Choroid plexus epithelial cell (primary cell): ENCODE data around the gene EEF2.
"Not testable (repeated sequence)": the region's sequence is repeated elsewhere in the genome, so short reads cannot be mapped to it uniquely, and the experiment has no call there.

Experiments used
- DNase-seq: peaks from one replicate; pipeline ENCODE4 v3.0.0-alpha.2; 2010; ENCODE audit warnings: low read depth
- H3K4me3 ChIP-seq: 2 replicates; pipeline ENCODE4 v1.5.1; 2011; ENCODE audit warnings: low read depth, mild to moderate bottlenecking, control low read depth, low read length, moderate library complexity
- TF ChIP-seq, protein P1 (sequence below): conservative IDR thresholded peaks from 2 replicates; pipeline ENCODE4 v1.5.1; 2011; ENCODE audit warnings: low read depth, mild to moderate bottlenecking, control low read depth, inconsistent platforms, low read length, moderate library complexity

EEF2 gene

DNA sequence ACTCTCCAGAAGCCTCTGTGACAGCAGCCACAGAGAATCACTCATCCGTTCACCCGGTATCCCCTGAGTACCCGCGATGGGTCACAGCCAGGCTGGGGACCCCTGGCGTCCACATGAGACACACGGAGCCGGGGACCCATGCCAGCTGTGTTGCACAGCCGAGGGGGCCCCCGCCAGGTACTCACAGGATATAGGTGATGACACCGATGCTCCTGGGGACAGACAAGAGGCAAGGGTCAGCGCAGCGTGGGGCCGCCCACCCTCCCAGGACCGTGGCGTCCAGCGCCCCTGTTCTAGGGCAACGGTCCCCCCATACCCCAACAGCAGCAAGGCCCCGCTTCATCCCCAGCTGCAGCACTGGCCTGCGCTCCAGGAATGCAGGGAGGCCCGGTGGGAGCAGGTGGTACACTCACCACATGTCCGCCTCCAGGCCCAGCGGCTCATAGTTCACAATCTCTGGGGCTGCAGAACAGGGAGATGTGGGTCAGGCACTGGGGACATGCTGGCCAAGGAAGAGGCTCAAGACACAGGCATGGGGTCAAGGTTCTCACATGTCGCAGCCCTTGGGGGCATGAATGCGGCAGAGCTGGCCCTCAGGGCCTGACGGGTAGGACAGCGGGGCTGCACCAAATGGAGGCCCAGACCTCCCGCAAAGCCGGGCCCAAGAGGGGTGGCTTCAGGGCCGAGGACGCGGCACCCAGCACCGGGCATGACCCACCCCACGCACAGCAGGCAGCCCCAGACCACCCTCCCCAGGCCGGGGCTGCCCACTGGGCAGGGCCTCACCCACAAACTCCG lies 21.6 kb downstream of the EEF2 start:
- no peak overlapping the region for H3K4me3 ChIP-seq
- no peak for DNase-seq
- TF ChIP-seq, protein P1, sequence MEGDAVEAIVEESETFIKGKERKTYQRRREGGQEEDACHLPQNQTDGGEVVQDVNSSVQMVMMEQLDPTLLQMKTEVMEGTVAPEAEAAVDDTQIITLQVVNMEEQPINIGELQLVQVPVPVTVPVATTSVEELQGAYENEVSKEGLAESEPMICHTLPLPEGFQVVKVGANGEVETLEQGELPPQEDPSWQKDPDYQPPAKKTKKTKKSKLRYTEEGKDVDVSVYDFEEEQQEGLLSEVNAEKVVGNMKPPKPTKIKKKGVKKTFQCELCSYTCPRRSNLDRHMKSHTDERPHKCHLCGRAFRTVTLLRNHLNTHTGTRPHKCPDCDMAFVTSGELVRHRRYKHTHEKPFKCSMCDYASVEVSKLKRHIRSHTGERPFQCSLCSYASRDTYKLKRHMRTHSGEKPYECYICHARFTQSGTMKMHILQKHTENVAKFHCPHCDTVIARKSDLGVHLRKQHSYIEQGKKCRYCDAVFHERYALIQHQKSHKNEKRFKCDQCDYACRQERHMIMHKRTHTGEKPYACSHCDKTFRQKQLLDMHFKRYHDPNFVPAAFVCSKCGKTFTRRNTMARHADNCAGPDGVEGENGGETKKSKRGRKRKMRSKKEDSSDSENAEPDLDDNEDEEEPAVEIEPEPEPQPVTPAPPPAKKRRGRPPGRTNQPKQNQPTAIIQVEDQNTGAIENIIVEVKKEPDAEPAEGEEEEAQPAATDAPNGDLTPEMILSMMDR, result no peak

DNA sequence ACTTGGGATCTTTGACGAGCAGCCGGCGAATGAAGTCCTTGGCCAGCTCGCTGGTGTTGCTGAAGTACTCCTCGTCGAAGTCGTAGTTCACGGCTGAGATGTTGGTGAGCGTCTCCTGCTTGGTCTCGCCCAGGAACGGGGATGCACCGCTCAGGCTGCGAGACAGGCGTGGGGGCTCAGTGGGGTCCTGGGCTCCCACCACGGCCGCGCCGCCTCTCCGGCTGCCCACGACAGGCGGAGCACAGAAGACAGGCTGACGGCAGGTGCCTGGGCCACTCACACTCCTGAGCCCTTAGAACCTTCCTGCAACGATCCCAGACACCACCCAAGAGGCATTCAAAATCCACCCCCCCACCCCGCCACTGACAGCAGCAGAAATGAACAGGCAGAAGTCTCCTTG lies 24.3 kb downstream of the EEF2 start:
- H3K4me3 ChIP-seq, result no peak overlapping the region
- DNase-seq, result no peak
- TF ChIP-seq, protein P1, result no peak

DNA sequence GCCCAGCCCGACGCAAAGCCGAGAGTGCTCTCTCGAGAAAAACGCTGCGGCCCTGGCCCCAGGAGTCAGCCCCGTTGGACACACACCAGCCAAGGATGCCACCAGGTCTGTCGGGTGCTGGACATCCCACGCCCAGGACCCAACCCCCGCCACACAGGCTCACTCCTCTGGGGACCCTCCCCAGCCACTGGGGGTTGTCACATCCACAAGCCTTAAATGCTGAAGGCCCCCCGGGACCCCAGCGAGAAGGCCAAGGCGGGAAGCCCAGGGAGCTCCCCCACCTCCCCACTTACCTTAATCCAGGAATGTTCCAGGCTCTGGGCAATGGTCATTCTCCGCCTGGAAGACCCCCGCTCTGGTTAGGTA lies 25.5 kb downstream of the EEF2 start:
- TF ChIP-seq, protein P1, result no peak
- no peak for DNase-seq
- no peak overlapping the region for H3K4me3 ChIP-seq

DNA sequence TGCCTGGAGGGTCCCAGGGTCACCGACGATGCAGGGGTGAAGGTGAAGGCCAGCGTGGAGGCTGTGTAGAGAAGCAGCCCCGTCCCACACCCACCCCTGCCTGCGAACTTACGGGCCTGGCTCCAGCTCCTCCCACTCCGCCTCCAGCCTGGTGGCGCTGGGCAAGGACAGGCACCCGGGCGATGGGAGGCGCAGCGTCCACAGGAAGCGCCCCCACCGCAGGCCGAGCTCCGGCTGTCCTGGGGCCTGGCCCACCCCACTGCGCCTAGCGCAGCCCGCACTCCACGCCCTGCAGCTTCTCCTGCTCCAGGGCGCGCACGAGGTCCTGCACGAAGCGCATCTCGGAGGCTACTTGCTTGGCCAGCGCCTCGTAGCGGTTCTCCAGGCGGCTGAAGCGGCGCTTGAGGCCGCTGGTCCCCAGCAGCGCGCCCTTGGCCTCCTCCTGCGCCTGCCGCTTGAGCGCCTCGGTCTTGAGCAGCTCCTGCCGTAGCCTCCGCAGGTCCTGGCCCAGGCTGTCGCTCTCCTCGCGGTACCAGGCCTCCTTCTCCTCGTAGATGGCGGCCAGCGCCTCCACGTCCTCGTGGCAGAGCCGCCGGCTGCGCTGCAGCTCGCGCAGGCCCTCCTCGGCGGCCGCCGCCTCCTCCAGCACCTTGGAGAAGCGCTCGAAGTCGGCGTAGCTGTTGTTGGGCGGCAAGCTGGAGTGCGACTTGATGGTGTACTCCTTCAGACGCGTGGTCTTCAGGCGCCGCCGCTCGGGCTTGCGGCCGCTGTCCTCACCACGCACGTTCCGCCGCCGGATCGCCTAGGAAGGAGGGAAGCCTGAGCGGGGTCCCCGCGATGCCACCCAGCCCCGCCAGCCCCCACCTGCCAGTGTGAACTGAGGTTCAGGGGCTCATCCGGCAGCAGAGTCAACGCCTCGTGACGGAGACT lies 26.2 kb downstream of the EEF2 start:
- TF ChIP-seq, protein P1, result no peak
- no peak for DNase-seq
- H3K4me3 ChIP-seq, result no peak overlapping the region

DNA sequence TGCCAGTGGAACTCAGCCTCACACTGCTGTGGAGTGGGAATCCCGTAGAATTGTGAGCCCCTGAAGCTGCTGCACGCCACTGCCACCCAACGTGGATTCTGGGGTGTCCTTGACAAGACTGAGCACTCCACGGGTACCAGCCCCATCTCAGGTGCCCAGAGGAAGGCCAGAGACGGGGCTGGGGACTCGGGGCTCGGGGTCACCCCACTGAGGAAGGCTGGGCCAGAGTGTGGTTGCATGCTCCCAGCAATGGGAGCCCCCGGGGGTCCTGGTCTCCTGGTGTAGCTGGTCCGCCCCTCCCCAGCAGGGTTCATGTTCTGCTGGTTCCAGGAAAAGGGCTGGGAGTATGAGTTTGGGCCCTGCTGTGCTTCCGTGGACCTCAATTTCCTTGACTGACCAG lies 29.6 kb downstream of the EEF2 start:
- no peak for DNase-seq
- TF ChIP-seq, protein P1, result no peak
- no peak overlapping the region for H3K4me3 ChIP-seq

DNA sequence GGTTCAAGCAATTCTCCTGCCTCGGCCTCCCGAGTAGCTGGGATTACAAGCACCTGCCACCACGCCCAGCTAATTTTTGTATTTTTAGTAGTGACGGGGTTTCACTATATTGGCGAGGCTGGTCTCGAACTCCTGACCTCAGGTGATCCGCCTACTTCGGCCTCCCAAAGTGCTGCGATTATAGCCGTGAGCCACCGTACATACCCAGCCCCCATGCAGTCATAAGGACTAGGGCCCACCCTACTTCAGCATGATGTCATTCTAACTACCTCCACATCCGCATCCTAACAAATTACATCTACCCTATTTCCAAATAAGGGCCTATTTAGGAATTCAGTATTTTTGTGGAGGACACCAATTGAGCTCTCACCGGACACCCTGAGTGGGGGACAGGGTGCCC lies 30.0 kb downstream of the EEF2 start:
- DNase-seq, H3K4me3 ChIP-seq: not testable (repeated sequence)

DNA sequence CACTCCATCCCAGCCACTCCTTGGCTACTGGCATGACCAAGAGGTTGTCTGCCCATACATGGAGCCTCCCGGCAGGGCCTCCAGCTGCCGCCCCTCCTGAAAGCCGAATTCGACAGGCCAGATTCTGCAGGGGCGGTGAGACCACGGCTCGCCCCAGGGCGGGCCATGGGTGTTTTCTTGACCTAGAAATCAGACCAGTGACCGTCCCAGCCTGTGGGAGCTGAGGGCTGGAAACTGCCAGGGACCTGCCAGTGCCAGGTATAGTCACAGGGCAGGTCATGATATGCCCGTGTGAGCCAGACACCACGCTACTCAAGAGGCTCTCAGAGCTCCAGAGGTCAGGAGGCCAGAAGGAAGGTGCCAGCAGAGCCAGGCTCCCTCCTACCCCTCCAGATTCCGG lies 31.2 kb downstream of the EEF2 start:
- TF ChIP-seq, protein P1, result no peak
- H3K4me3 ChIP-seq, result no peak overlapping the region
- DNase-seq, result no peak

DNA sequence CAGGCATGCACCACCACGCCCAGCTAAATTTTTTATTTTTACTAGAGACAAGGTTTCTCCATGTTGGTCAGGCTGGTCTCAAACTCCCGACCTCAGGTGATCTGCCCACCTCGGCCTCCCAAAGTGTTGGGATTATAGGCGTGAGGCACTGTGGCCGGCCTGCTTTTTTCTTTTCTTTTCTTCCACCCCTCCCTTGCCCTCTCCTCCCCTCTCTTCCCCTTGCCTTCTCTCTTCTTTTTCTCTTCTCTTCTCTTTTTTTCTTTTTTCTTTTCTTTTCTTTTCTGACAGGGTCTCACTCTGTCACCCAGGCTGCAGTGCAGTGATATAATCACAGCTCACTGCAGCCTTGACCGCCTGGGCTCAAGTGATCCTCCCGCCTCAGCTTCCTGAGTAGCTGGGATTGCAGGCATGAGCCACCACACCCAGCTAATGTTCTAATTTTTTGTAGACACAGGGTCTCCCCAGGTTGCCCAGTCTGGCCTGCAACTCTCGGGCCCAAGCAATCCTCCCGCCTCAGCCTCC lies 32.4 kb downstream of the EEF2 start:
- not testable (repeated sequence) for H3K4me3 ChIP-seq, DNase-seq
